SK-N-SH treated with all-trans-retinoic acid at 6 μM for 48 hours (cell line): ENCODE results near the gene CTBP1.

ENCODE experiments used
- ATAC-seq: fragments of 200-7000 bp; cut with Tn5 transposase; 3 replicates; pipeline ENCODE4 v1.9.1; 2020; ENCODE audit warnings: mild to moderate bottlenecking, moderate library complexity
- ARNTL ChIP-seq: fragments of 450-650 bp; formaldehyde crosslinking; IDR thresholded peaks from 2 replicates; pipeline ENCODE4 v1.5.0; 2020; ENCODE audit warnings: low read depth, mild to moderate bottlenecking, moderate library complexity, borderline replicate concordance
- BACH2 ChIP-seq: fragments of 250-450 bp; sonication (Bioruptor Pico); IDR thresholded peaks from 2 replicates; pipeline ENCODE4 v1.9.0; 2021; ENCODE audit warnings: mild to moderate bottlenecking, borderline replicate concordance
- CREB5 ChIP-seq: fragments of 250-450 bp; sonication (Bioruptor Pico); IDR thresholded peaks from 2 replicates; pipeline ENCODE4 v1.5.1; 2020; ENCODE audit warnings: low read depth, mild to moderate bottlenecking, moderate library complexity
- CSDC2 ChIP-seq: fragments of 250-450 bp; sonication (Bioruptor Pico); IDR thresholded peaks from 2 replicates; pipeline ENCODE4 v1.5.0; 2020; ENCODE audit warnings: mild to moderate bottlenecking, moderate library complexity
- ESRRG ChIP-seq: fragments of 250-450 bp; sonication (Bioruptor Pico); IDR thresholded peaks from 2 replicates; pipeline ENCODE4 v1.6.1; 2021; ENCODE audit warnings: mild to moderate bottlenecking
- GLIS3 ChIP-seq: fragments of 250-450 bp; sonication (Bioruptor Pico); IDR thresholded peaks from 2 replicates; pipeline ENCODE4 v1.5.0; 2020; ENCODE audit warnings: mild to moderate bottlenecking, moderate library complexity
- ISL1 ChIP-seq: fragments of 250-450 bp; sonication (Bioruptor Pico); IDR thresholded peaks from 2 replicates; pipeline ENCODE4 v2.1.2; 2022; ENCODE audit warnings: mild to moderate bottlenecking, moderate library complexity
- PATZ1 ChIP-seq: fragments of 250-450 bp; sonication (Bioruptor Pico); IDR thresholded peaks from 2 replicates; pipeline ENCODE4 v1.8.0; 2020; ENCODE audit warnings: mild to moderate bottlenecking, moderate library complexity, borderline replicate concordance
- PPARA ChIP-seq: fragments of 250-450 bp; sonication (Bioruptor Pico); IDR thresholded peaks from 2 replicates; pipeline ENCODE4 v1.5.0; 2020; ENCODE audit warnings: mild to moderate bottlenecking, borderline replicate concordance
- RARB ChIP-seq: fragments of 250-450 bp; sonication (Bioruptor Pico); IDR thresholded peaks from 2 replicates; pipeline ENCODE4 v1.8.0; 2021; ENCODE audit warnings: mild to moderate bottlenecking, moderate library complexity
- SNAI2 ChIP-seq: fragments of 250-450 bp; sonication (Bioruptor Pico); IDR thresholded peaks from 2 replicates; pipeline ENCODE4 v1.5.0; 2020; ENCODE audit warnings: mild to moderate bottlenecking, moderate library complexity
- ZC3H10 ChIP-seq: fragments of 250-450 bp; sonication (Bioruptor Pico); IDR thresholded peaks from 2 replicates; pipeline ENCODE4 v1.5.1; 2021; ENCODE audit warnings: mild to moderate bottlenecking, moderate library complexity
- ZFP3 ChIP-seq: fragments of 250-450 bp; sonication (Bioruptor Pico); IDR thresholded peaks from 2 replicates; pipeline ENCODE4 v1.5.0; 2020; ENCODE audit warnings: mild to moderate bottlenecking, moderate library complexity
- ZFP30 ChIP-seq: fragments of 450-650 bp; formaldehyde crosslinking; IDR thresholded peaks from 2 replicates; pipeline ENCODE4 v1.5.0; 2022; ENCODE audit warnings: mild to moderate bottlenecking, moderate library complexity
- ZNF565 ChIP-seq: fragments of 450-650 bp; formaldehyde crosslinking; conservative IDR thresholded peaks from 2 replicates; pipeline ENCODE4 v1.5.0; 2020; ENCODE audit warnings: low read depth, mild to moderate bottlenecking, moderate library complexity
- ZNF70 ChIP-seq: fragments of 450-650 bp; formaldehyde crosslinking; IDR thresholded peaks from 2 replicates; pipeline ENCODE4 v1.5.0; 2020; ENCODE audit warnings: mild to moderate bottlenecking, moderate library complexity
- TF ChIP-seq, protein P1 (sequence below): fragments of 250-450 bp; sonication (Bioruptor Pico); IDR thresholded peaks from 2 replicates; pipeline ENCODE4 v1.8.0; 2021; ENCODE audit warnings: low read depth, mild to moderate bottlenecking, moderate library complexity, borderline replicate concordance
- TF ChIP-seq, protein P2 (sequence below): fragments of 250-450 bp; sonication (Bioruptor Pico); IDR thresholded peaks from 2 replicates; pipeline ENCODE4 v1.5.0; 2020; ENCODE audit warnings: mild to moderate bottlenecking, moderate library complexity
- TF ChIP-seq, protein P3 (sequence below): fragments of 250-450 bp; sonication (Bioruptor Pico); IDR thresholded peaks from 2 replicates; pipeline ENCODE4 v1.5.1; 2021; ENCODE audit warnings: mild to moderate bottlenecking, moderate library complexity

CTBP1 gene

DNA sequence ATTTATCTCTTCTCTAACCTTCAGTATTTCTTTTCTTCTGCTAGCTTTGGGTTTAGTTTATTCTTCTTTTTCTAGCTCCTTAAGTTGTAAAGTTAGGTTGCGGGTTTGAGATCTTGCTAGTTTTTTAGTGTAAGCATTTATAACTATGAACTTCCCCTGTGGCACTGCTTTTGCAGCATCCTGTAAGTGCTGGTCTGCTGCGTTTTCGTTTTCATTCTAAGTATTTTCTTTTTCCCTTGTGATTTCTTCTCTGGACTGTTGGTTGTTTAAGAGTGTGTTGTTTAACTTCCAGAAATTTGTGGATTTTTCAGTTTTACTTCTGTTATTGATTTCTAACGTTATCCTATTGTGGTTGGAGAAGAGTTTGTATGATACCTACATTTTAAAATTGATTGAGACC is 11.0 kb upstream of the CTBP1 start (continued):
- TF ChIP-seq, protein P1, sequence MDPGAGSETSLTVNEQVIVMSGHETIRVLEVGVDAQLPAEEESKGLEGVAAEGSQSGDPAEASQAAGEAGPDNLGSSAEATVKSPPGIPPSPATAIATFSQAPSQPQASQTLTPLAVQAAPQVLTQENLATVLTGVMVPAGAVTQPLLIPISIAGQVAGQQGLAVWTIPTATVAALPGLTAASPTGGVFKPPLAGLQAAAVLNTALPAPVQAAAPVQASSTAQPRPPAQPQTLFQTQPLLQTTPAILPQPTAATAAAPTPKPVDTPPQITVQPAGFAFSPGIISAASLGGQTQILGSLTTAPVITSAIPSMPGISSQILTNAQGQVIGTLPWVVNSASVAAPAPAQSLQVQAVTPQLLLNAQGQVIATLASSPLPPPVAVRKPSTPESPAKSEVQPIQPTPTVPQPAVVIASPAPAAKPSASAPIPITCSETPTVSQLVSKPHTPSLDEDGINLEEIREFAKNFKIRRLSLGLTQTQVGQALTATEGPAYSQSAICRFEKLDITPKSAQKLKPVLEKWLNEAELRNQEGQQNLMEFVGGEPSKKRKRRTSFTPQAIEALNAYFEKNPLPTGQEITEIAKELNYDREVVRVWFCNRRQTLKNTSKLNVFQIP (CRISPR knock-in tag): no peak
- TF ChIP-seq RARB (CRISPR knock-in tag): no peak

GRCh38 chr4:1258457-1258856 is 9.5 kb upstream of the CTBP1 start:
- ATAC-seq: no peak
- TF ChIP-seq ZFP30 (CRISPR knock-in tag) (no peak), ZNF565 (CRISPR knock-in tag) (no peak), ZC3H10 (CRISPR knock-in tag) (no peak), ARNTL (CRISPR knock-in tag) (no peak), BACH2 (CRISPR knock-in tag) (no peak), ZFP3 (no peak), CREB5 (CRISPR knock-in tag) (no peak), PPARA (CRISPR knock-in tag) (no peak)

GRCh38 chr4:1255699-1256098 is 6.8 kb upstream of the CTBP1 start:
- TF ChIP-seq SNAI2 (CRISPR knock-in tag): no peak
- no peak for TF ChIP-seq ZNF70 (CRISPR knock-in tag)
- TF ChIP-seq, protein P2, sequence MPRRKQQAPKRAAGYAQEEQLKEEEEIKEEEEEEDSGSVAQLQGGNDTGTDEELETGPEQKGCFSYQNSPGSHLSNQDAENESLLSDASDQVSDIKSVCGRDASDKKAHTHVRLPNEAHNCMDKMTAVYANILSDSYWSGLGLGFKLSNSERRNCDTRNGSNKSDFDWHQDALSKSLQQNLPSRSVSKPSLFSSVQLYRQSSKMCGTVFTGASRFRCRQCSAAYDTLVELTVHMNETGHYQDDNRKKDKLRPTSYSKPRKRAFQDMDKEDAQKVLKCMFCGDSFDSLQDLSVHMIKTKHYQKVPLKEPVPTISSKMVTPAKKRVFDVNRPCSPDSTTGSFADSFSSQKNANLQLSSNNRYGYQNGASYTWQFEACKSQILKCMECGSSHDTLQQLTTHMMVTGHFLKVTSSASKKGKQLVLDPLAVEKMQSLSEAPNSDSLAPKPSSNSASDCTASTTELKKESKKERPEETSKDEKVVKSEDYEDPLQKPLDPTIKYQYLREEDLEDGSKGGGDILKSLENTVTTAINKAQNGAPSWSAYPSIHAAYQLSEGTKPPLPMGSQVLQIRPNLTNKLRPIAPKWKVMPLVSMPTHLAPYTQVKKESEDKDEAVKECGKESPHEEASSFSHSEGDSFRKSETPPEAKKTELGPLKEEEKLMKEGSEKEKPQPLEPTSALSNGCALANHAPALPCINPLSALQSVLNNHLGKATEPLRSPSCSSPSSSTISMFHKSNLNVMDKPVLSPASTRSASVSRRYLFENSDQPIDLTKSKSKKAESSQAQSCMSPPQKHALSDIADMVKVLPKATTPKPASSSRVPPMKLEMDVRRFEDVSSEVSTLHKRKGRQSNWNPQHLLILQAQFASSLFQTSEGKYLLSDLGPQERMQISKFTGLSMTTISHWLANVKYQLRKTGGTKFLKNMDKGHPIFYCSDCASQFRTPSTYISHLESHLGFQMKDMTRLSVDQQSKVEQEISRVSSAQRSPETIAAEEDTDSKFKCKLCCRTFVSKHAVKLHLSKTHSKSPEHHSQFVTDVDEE (CRISPR knock-in tag): no peak
- no peak for TF ChIP-seq ZFP30 (CRISPR knock-in tag)
- TF ChIP-seq BACH2 (CRISPR knock-in tag): no peak
- TF ChIP-seq CREB5 (CRISPR knock-in tag): no peak
- no peak for TF ChIP-seq ZFP3
- no peak for TF ChIP-seq ARNTL (CRISPR knock-in tag)
- TF ChIP-seq RARB (CRISPR knock-in tag): no peak
- TF ChIP-seq, protein P3, sequence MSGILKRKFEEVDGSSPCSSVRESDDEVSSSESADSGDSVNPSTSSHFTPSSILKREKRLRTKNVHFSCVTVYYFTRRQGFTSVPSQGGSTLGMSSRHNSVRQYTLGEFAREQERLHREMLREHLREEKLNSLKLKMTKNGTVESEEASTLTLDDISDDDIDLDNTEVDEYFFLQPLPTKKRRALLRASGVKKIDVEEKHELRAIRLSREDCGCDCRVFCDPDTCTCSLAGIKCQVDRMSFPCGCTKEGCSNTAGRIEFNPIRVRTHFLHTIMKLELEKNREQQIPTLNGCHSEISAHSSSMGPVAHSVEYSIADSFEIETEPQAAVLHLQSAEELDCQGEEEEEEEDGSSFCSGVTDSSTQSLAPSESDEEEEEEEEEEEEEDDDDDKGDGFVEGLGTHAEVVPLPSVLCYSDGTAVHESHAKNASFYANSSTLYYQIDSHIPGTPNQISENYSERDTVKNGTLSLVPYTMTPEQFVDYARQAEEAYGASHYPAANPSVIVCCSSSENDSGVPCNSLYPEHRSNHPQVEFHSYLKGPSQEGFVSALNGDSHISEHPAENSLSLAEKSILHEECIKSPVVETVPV (CRISPR knock-in tag): no peak
- TF ChIP-seq GLIS3 (CRISPR knock-in tag): no peak
- no peak for TF ChIP-seq ESRRG (CRISPR knock-in tag)
- no peak for ATAC-seq

GRCh38 chr4:1255151-1255550 is 6.2 kb upstream of the CTBP1 start:
- no peak for ATAC-seq
- TF ChIP-seq GLIS3 (CRISPR knock-in tag) (no peak), ZNF70 (CRISPR knock-in tag) (no peak), ISL1 (no peak), CSDC2 (CRISPR knock-in tag) (no peak), RARB (CRISPR knock-in tag) (no peak), ZFP30 (CRISPR knock-in tag) (no peak), PATZ1 (CRISPR knock-in tag) (no peak)
